Progenitor cell of endocrine pancreas (in vitro differentiated cells): ENCODE results near the gene LTV1. TPM values are rescaled to one million over a fixed set of nuclear protein-coding genes. Genes with fewer than 3 reads are reported as not detected.

Experiments used
- DNase-seq: peaks from one replicate; pipeline ENCODE4 v3.0.0; 2021; ENCODE audit warnings: low spot score; ENCODE audit not compliant: unreplicated experiment
- H3K27ac Mint-ChIP-seq: 2 replicates; pipeline ENCODE4 v1.8.0; 2021; ENCODE audit warnings: mild to moderate bottlenecking, moderate library complexity, mixed read lengths
- H3K27me3 Mint-ChIP-seq: 2 replicates; pipeline ENCODE4 v1.8.0; 2021; ENCODE audit warnings: mixed read lengths
- H3K36me3 Mint-ChIP-seq: 2 replicates; pipeline ENCODE4 v1.8.0; 2022; ENCODE audit warnings: mixed read lengths; ENCODE audit not compliant: insufficient read depth
- H3K4me1 Mint-ChIP-seq: 2 replicates; pipeline ENCODE4 v1.8.0; 2021; ENCODE audit warnings: low read depth, mixed read lengths
- H3K4me3 Mint-ChIP-seq: 2 replicates; pipeline ENCODE4 v1.8.0; 2021; ENCODE audit warnings: low read depth, mild to moderate bottlenecking, moderate library complexity, mixed read lengths
- H3K9me3 Mint-ChIP-seq: 2 replicates; pipeline ENCODE4 v1.8.0; 2021; ENCODE audit warnings: low read depth, mixed read lengths
- CTCF ChIP-seq: fragments of 200-600 bp; sonication (generic); IDR thresholded peaks from one replicate; pipeline ENCODE4 v1.5.0; 2021; ENCODE audit warnings: antibody characterized with exemption, mild to moderate bottlenecking; ENCODE audit not compliant: unreplicated experiment
- total RNA-seq: library from RNA; stranded (reverse); gene quantifications from 2 replicates; pipeline ENCODE4 v1.2.1, GENCODE V29; 2021

LTV1 gene
- total RNA-seq, 1 donor from 2014 or later = 21.8 TPM

GRCh38 chr6:143902827-143903226 lies 59.7 kb downstream of the LTV1 start:
- H3K27me3 Mint-ChIP-seq = no peaks in the 10 kb centered on the region
- no peak for TF ChIP-seq CTCF
- no peaks in the 10 kb centered on the region for H3K36me3 Mint-ChIP-seq
- no peak overlapping the region for H3K27ac Mint-ChIP-seq
- H3K4me3 Mint-ChIP-seq = no peak overlapping the region
- no peak for DNase-seq
- H3K4me1 Mint-ChIP-seq = peaks cover 2% of the 10 kb centered on the region
- no peaks in the 10 kb centered on the region for H3K9me3 Mint-ChIP-seq

GRCh38 chr6:143911028-143911427 lies 67.9 kb downstream of the LTV1 start:
- H3K36me3 Mint-ChIP-seq = peaks cover 1% of the 10 kb centered on the region
- no peak for DNase-seq
- no peaks in the 10 kb centered on the region for H3K4me1 Mint-ChIP-seq
- H3K9me3 Mint-ChIP-seq = peaks cover 26% of the 10 kb centered on the region
- TF ChIP-seq CTCF = no peak
- no peak overlapping the region for H3K4me3 Mint-ChIP-seq
- no peaks in the 10 kb centered on the region for H3K27me3 Mint-ChIP-seq
- no peak overlapping the region for H3K27ac Mint-ChIP-seq

GRCh38 chr6:143912671-143913070 lies 69.5 kb downstream of the LTV1 start:
- Mint-ChIP-seq H3K27ac (no peak overlapping the region), H3K9me3 (peaks cover 26% of the 10 kb centered on the region), H3K36me3 (peaks cover 1% of the 10 kb centered on the region), H3K4me1 (no peaks in the 10 kb centered on the region), H3K4me3 (no peak overlapping the region), H3K27me3 (no peaks in the 10 kb centered on the region)
- TF ChIP-seq CTCF = no peak
- DNase-seq = no peak

Other genes starting within 250 kb of the LTV1 start
- 53.7 and 55.2 TPM in 2 replicates for gene PHACTR2, start 165.4 kb upstream of the LTV1 start, total RNA-seq
- not detected in 2 replicates for gene ZC2HC1B, start 21.1 kb downstream of the LTV1 start, total RNA-seq
- 23.7 and 28.1 TPM in 2 replicates for gene PLAGL1, start 164.9 kb downstream of the LTV1 start, total RNA-seq